CMK (cell line): Measurements from ENCODE around the gene FKBP2.

Source experiments
- DNase-seq: peaks from one replicate; pipeline ENCODE4 v3.0.0-alpha.2; 2010; ENCODE audit warnings: low read depth

FKBP2 gene

GRCh38 chr11:64219755-64220154, 21.1 kb upstream of the FKBP2 start:
- DNase-seq, result no peak

DNA sequence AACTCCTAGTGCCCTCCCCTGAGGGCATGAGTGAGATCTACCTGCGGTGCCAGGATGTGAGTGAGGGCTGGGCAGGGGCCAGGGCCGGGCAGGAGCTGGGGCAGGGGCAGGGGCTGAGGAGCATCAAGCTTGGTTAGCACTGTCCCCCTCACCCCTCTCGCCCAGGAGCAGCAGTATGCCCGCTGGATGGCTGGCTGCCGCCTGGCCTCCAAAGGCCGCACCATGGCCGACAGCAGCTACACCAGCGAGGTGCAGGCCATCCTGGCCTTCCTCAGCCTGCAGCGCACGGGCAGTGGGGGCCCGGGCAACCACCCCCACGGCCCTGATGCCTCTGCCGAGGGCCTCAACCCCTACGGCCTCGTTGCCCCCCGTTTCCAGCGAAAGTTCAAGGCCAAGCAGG, 20.6 kb upstream of the FKBP2 start:
- DNase-seq, result no peak

- DNase-seq, result no peak
These were observed 20.1 kb upstream of the FKBP2 start for GRCh38 chr11:64220798-64221197.

- no peak for DNase-seq
These were observed 18.3 kb upstream of the FKBP2 start for GRCh38 chr11:64222651-64223000.

DNA sequence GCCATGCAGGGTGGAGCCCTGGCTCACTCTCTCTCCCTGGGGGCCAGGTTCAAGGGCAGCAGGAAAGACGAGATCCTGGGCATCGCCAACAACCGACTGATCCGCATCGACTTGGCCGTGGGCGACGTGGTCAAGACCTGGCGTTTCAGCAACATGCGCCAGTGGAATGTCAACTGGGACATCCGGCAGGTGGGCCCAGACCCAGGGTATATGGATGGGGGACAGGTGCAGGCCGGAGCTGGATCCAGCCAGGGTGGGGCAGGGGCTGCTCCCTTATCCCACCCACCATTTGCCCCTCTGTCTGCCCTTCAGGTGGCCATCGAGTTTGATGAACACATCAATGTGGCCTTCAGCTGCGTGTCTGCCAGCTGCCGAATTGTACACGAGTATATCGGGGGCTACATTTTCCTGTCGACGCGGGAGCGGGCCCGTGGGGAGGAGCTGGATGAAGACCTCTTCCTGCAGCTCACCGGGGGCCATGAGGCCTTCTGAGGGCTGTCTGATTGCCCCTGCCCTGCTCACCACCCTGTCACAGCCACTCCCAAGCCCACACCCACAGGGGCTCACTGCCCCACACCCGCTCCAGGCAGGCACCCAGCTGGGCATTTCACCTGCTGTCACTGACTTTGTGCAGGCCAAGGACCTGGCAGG, 17.8 kb upstream of the FKBP2 start:
- no peak for DNase-seq

DNA sequence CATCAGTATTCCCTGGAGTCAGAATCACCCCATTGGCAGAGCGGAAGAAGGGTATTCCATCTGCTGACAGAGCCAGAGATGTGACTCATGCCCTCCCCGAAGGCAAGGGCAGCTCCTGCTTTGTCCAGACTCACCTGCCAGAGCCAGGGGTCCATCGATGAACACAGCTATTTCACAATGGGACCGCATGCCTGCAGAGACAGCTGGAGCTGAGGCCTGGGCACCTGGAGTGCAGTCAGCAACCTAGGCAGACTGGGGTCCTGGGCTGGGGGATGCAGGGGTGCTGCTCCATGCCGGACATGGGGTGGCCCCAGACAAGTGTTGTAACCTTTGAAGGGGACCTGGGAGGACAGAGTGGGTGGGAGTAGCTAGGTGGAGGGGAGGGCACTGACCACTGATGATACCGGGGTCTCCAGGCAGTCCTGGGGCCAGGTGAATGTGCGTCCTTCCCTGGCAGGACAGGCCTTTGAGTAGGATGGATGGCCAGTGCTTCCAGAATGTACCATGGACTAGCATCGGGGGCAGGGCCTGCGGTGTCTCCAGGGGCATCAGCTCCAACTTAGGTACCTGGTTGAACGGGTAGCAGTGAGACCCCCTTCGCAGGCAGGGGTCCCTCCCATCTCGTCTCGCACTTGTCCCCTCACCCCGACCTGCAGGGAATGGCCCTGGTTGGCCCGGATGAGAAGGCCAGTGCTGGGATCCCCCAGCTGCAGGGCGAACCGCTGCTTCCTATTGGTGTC, 16.6 kb upstream of the FKBP2 start:
- no peak for DNase-seq

DNA sequence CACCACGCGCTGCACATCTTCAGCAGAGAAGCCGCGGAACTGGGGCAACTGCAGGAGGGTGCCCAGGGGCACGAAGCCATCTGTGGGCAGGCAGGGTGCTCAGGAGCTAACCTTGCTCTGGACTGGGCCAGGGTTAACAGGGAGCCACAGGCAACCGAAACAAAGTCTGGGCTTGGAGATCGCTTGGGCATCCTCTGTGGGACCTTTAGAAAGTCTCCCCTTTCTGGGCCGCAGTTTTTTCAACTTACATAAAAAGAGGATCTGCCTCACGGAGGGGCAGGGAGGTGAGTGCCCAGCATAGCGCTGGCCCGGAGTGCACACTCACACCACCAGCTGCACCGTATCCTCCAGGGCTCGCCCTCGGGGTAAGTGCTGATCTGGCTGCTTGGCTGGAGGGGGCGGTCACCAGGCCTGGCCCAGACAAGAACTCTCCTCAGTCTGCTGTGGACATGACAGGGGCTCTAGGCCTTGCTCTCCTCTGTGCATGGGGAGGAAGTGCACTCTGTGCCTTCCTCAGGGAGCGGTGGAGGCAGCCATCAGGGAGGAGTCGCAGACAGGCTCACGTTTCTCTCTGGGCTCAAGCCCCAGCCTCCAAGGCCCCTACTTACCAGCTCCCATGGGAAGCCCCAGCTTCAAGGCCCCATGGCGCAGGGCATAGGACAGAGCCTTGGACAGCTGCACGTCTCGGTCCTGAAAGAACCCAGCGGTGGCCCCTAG, 15.8 kb upstream of the FKBP2 start:
- no peak for DNase-seq

DNA sequence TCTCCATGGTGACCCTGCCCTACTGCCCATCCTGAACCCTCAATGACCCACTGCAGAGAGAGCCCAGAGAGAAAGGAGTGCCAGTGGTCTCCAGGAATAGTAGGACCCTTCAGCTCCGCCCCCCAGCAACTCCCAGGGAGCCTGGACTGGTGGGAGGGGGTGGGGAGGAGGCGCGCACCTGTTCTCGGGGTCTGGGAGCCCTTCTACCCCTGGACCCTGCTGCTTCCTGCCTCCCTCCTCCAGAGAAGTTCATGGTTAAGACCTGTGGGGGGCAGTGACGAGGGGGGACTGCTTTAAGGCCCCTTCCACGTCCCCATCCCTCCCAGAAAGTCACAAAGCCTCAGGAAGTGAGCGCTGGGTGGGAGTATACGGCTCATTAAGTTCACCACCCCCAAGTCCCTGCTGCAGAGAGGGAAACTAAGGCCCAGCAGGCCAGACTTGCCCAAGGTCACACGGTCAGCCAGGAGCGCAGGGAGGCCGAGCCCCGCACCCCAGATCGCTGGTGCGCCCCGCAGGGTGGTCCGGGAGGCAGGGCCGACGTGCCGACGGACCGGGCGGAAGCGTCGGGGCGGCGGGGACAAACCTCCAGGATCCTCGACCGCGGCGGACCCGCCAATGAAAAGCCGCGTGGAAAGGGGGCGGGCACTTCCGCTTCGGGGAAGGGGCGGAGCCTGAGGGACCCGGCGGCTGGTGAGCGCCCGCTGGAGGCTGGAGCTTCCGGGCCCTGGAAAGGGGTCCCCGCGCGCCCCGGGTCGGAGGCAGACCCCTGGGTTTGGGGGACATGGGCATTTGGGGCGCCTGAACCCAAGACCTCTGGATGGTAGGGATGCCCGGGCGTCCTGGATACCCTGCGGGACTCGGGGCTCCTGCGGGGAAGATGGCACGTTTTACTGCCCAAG, 15.0 kb upstream of the FKBP2 start, which contains the start of the genes NUDT22 and TRPT1:
Gene NUDT22 (plus strand): TSS at position 667 of the 899 bp plus-strand sequence. CDS start 379 bp downstream, outside the sequence.
Gene TRPT1 (minus strand): TSS at position 579 of the 899 bp plus-strand sequence. CDS start 326 bp downstream, at position 253.
- DNase-seq, result no peak

GRCh38 chr11:64226507-64227051, 14.3 kb upstream of the FKBP2 start:
- no peak for DNase-seq

GRCh38 chr11:64227405-64227956, 13.4 kb upstream of the FKBP2 start:
- DNase-seq, result no peak

- DNase-seq, result no peak
These were observed 11.7 kb upstream of the FKBP2 start for GRCh38 chr11:64229090-64229743.

GRCh38 chr11:64229744-64230170, 11.1 kb upstream of the FKBP2 start:
- no peak for DNase-seq

DNA sequence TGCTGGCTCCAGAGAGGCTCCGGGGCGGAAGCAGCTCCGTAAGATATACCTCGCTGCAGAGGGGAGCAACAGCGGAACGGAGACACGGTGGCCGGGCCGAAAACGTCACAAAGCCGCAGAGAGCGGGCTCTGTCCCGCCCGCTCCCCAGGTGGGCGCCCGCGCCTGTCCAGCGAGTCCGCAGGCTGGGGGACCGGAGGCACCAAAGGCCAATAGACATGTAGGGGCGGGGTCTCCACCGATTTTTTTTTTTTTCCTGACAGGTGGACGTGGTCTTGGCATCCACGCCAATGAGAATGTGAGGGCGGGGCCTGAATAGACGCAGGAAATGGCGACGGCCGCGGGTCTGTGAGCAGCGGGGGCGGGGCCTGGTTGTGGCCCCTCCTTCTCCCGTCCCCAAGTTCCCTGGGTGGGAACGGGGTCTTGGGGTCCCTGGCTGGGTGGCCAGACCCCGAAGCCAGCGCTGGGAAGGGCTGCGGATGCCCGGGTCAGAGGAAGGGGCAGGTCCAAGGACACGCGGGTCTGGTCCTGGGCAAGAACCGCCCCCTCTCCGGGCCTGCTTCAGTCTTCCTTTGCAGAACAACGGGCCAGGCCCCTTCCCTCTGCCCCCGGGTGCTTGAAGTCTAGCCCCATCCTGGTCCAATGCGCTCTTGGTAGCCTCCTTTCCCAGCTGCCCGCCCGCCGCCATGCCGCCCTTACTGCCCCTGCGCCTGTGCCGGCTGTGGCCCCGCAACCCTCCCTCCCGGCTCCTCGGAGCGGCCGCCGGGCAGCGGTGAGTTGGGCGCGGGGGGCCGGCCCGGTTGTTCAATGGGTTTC, 10.5 kb upstream of the FKBP2 start, which contains the start of gene DNAJC4:
Gene DNAJC4 (plus strand): TSS at position 378 of the 814 bp plus-strand sequence. CDS start 307 bp downstream, at position 685.
- DNase-seq, result no peak

DNA sequence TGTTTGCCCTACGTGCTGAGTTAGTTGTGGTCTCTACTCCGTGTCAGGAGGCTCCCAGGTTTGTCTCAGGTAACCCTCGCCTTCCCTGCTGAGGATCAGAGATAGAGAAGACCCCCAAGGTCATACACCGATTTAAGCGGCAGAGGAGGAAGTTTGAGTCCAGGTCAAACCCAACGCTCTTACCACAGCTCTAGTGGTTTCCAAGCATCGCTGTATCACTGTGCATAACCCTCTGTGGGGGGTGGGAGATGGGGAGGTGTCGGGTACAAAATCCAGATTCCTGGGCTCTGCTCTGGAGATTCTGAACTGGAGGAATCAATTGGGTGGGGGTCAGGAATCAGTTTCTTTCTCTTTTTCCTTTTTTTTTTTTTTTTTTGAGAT, 9.9 kb upstream of the FKBP2 start:
- DNase-seq, result no peak

DNA sequence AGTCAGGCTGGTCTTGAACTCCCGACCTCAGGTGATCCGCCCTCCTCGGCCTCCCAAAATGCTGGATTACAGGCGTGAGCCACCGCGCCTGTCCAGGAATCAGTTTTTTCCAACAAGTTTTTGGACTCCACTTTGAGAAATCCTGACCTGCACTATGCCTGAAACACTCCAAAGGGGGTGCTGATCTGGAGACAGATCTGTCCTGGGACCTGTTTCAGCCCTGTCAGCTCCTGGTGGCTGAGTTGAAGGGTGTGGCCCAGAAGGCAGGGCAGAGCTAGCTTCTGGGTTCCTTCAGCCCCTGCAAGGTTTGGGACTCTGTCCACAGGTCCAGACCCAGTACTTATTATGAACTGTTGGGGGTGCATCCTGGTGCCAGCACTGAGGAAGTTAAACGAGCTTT, 9.3 kb upstream of the FKBP2 start:
- DNase-seq, result no peak

DNA sequence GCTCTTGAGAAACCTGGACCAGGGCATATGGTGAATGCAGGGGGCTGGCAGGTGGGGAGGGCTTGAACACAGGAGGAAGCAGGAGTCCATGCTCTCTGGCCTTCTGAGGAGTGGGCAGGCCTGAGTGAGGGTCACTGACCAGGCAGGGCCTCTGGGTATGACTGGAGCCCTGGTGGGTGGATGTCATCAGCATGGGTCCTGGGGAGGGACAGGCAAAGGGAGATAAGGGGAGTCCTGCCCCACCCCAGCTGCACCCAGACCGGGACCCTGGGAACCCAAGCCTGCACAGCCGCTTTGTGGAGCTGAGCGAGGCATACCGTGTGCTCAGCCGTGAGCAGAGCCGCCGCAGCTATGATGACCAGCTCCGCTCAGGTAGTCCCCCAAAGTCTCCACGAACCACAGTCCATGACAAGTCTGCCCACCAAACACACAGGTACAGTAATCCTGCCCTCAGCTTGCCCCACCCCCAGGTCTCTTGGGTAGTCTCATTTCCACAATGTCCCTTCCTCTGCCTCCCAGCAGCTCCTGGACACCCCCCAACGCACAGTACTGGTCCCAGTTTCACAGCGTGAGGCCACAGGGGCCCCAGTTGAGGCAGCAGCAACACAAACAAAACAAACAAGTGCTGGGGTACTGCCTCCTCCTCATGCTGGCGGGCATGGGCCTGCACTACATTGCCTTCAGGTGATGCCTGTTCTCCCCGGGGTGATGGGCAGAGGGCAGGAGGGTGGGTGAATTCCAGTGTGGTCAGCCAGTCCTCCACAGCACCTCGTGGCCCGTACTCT, 8.5 kb upstream of the FKBP2 start:
- no peak for DNase-seq

DNA sequence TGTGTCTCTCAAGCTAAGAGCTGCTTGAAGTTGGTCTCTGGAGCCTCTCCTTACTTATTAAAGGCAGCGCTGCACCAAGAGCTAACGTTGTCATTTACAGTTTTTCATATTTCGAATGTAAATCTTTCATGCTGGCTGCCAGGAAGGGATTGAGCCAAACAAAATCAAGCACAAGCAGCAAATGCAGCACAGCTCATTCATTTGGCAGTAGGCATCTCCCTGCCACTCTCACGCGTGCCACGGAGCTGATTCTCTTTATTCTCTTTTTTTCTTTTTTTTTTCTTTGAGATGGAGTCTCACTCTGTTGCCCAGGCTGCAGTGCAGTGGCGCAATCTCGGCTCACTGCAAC, 8.0 kb upstream of the FKBP2 start:
- no peak for DNase-seq

- DNase-seq, result no peak
These were observed 6.8 kb upstream of the FKBP2 start, which contains the start of gene VEGFB for GRCh38 chr11:64233913-64234586. TSS of gene VEGFB (plus strand) at chr11:64234584. CDS start at chr11:64234834, 250 bp downstream.
